GM21515 (cell line): Measurements from ENCODE around the gene IFT80.
A peak's percentile ranks its signal among the peaks of the same experiment; 100 is the strongest.
"Not testable (repeated sequence)": the region's sequence is repeated elsewhere in the genome, so short reads cannot be mapped to it uniquely, and the experiment has no call there.

Experiments used
- ATAC-seq: cut with Tn5 transposase; IDR thresholded peaks from one replicate; pipeline ENCODE4 v1.9.1; 2021; ENCODE audit not compliant: unreplicated experiment

Gene IFT80

GRCh38 chr3:160369784-160370183, 29.2 kb downstream of the IFT80 start:
- ATAC-seq: no peak

DNA sequence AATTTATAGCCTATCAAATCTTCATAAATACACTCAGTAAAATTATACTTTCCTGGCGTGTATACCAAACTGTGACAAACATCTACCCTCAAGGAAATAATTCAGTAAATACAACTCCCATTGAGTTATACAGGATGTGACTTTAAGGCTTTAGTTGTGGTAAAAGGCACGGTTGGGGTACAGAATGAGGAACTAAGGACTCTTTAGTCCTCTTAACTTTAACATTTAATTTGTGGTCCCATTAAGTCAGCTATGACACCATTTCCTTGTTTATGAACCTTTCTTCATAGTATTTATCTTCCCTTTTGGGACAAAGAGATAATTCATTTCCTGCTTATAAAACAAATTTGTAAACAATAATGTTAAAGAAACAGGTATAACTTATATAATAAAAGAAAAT, 30.2 kb downstream of the IFT80 start:
- peak; percentile 72 for ATAC-seq

DNA sequence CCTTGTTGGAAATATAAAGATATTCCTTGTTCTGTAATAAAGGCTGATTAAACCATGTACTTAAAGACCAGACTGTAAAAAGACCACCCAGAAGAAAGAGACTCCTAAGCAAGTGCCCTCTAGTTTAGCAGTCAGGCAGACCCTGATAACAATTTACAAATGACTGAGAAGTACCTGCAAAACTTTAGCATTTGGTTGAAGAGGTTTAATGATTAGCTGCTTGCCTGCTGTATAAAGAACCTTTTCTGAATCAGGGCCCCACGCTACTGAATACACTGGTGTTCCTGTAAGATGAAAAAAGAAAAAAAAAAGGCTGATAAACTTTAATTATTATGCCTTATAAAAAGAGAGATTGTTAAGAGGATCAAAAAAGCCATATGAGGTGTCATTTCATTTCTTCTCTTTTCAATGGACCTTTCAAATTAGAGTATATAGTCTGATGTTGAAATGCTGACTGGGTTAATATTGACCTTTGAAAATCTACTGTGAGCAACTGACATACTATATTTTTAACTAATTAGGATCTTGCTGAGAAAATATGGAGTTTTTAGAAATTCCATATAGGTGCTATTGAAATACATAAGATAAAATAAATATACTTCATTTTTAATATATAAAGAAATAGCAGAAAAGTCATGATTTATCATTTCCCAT, 33.0 kb downstream of the IFT80 start:
- ATAC-seq: no peak

DNA sequence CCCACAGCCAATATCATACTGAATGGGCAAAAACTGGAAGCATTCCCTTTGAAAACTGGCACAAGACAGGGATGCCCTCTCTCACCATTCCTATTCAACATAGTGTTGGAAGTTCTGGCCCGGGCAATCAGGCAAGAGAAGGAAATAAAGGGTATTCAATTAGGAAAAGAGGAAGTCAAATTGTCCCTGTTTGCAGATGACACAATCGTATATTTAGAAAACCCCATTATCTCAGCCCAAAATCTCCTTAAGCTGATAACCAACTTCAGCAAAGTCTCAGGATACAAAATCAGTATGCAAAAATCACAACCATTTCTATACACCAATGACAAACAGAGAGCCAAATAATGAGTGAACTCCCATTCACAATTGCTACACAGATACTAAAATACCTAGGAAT, 36.1 kb downstream of the IFT80 start:
- not testable (repeated sequence) for ATAC-seq

DNA sequence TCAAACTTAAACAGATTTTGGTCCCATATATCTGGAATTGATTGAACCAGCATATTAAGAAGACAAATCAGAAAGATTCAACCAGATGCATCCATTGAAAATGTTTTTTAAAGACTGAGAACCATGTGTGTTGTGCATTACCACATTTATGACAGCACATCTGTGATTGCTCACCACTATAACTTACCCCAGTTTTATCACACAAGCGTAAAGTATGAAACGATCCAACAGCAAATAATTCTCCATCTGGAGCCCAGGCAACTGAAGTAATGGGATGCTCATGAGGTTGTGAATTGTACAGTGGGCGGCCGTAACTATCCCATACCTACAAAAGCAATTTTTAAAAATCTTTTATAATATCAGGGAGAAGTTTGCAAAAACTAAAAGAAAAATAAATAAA, 43.2 kb downstream of the IFT80 start:
- ATAC-seq: no peak

DNA sequence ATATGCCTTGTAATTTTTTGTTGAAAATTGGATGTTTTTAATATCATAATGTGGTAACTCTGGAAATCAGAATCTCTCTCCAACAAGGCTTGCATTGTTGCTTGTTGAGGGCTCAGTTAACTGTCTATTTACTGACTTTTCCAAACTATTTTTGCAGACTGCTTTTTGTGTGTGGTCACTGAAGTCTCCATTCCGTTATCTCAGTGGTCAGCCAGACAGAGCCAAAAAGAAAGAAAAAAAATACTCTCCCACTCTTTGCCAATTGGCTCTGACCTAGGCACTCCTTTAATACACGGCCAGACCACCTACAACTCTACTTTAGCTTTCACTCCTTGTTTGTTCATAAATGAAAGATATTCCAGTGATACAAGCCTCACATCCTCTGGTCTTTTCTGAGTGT, 52.5 kb downstream of the IFT80 start:
- ATAC-seq: no peak

- ATAC-seq: no peak
Measured at GRCh38 chr3:160343132-160343531, 55.9 kb downstream of the IFT80 start.

GRCh38 chr3:160340351-160340750, 58.7 kb downstream of the IFT80 start:
- no peak for ATAC-seq

GRCh38 chr3:160331127-160331937, 67.7 kb downstream of the IFT80 start:
- ATAC-seq: no peak

DNA sequence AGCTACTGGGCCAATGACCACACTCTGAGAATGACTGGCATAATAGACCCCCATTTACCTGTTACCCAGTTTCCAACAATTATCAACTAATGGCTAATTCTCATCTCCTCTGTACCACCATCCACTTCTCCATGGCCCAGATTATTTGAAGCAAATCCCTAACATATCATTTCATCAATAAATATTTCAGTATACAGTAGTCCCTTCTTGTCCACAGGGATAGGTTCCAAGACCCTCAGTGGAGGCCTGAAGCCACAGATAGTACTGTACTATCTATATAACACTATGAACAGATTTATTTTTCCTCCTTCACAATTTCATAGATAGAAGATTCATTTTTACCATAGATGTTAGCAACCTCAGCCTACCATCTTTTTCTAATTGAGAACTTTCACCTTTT, 68.3 kb downstream of the IFT80 start:
- no peak for ATAC-seq

DNA sequence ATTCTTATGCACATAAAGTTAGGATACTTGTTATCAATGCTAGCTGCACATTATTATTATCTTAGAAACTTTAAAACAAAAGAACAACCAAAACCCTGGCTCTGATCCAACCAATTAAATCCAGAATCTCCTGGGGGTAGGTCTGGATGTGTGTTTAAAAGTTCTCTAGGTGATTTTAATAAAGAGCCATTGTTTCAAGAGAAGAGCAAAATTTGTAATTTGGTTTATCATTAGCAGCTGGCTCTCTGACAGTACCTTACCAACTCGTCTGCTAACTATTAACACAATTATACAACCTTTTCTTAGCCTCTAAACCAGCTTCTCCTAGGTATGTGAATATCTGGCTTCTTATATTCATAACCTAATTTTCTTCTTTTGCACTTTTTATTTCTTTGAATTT, 68.9 kb downstream of the IFT80 start:
- ATAC-seq: no peak

- not testable (repeated sequence) for ATAC-seq
Measured at GRCh38 chr3:160326286-160326685, 72.7 kb downstream of the IFT80 start.

DNA sequence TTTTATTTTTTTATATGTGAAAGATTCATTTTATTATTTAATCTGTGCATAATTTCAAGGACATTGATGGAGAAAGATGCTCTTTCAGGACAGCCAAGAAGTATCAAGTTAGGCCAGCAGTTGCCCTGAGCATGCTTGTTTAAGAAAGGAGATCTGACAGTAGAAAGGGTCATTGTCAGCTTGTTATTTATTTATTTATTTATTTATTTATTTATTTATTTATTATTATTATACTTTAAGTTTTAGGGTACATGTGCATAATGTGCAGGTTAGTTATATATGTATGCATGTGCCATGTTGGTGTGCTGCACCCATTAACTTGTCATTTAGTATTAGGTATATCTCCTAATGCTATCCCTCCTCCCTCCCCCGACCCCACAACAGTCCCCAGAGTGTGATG, 77.2 kb downstream of the IFT80 start:
- ATAC-seq: not testable (repeated sequence)

- no peak for ATAC-seq
Measured at GRCh38 chr3:160319322-160319721, 79.7 kb downstream of the IFT80 start.

GRCh38 chr3:160314995-160315394, 84.0 kb downstream of the IFT80 start:
- ATAC-seq: no peak

GRCh38 chr3:160312014-160312624, 86.9 kb downstream of the IFT80 start:
- ATAC-seq: no peak

DNA sequence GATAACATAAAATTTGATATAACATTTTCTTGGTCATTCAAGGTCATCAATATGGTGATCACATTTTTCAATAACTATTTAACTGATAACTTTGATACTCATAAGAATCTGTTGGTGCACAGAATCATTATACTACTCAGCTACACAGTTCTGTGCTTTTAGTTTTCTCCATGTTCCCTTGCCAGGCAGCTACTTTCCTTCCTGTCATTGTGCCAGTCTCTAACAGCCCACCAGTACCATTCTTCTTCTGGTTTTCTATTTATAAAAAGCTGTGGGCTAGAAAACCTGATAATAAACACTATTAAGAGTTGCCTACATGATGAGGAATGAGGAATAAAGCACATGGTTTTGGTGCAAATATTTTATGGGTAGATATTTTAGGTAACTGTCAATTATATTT, 96.2 kb downstream of the IFT80 start:
- ATAC-seq: no peak

- no peak for ATAC-seq
Measured at GRCh38 chr3:160296591-160296990, 102.4 kb downstream of the IFT80 start.

DNA sequence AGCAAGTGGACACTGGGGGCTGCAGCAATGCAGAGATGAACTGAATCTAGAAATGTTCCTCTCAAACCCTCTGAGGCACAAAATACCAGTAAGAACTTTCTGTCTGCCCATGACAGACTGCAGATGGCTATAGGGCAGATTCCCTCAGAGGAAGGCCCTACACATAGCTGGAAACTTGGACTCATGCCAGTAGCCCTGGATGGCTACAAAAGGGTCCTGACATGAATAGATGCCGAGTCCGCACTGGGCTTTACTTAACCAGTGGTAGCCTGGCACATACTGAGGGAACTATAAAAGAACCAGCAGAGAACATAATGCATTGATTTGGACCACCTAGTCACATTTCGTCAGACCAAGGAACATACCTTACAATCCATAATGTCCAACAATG, 107.1 kb downstream of the IFT80 start:
- no peak for ATAC-seq

- ATAC-seq: no peak
Measured at GRCh38 chr3:160291290-160291908, 107.6 kb downstream of the IFT80 start.

GRCh38 chr3:160287666-160288065, 111.4 kb downstream of the IFT80 start:
- ATAC-seq: no peak

DNA sequence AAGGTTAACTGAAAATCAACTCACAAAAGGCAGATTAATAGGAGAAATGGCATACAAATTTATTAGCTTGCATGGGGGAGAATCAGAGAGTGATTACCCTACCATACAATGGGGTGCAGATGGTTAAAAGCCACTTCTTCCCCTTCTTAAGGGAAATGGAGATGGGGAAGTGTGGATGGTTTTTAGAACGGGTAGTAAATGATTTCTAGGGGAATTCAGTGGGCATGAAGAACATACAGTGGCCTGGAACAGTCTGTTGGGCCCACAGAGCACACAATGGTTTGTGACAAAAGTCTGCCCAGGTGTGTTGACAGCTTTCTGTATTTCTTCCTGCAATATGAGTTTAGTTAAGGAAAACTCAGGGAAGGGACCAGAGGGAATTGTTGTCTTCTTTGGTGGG, 112.8 kb downstream of the IFT80 start:
- ATAC-seq: no peak
